ENCODE results near the gene MYCBP2.

MYCBP2 gene

DNA sequence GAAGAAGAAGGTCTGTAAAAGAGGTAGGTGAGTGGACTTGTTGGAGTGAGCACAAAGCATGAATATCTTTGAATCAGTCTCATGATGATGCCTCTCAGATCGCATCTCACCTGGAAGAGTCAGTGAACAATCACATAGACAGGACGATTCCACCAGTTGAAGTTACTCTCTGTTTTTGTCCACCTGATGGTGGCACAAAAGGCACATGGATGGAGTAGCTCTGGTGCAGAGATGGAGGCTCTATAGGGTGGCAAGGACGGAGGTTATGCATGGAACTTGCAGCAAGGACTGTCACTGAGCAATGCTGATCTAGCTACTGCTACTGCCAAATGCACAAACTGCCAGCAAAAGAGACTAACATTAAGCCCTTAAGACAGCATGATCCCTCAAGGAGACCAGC, 10.3 kb upstream of the MYCBP2 start:
- TF ChIP-seq ZNF596 (tag by site-specific recombination; IDR thresholded peaks at IDR 0.05), result no peak
- TF ChIP-seq ZNF433 (tag by site-specific recombination; IDR thresholded peaks at IDR 0.05; ENCODE audit: low read depth), result no peak
- TF ChIP-seq ZNF274 (IDR thresholded peaks at IDR 0.05; ENCODE audit: low read length), result no peak
- no peak for TF ChIP-seq ZNF274 (tag by site-specific recombination; IDR thresholded peaks at IDR 0.05; ENCODE audit: borderline replicate concordance)
- TF ChIP-seq, protein P1, sequence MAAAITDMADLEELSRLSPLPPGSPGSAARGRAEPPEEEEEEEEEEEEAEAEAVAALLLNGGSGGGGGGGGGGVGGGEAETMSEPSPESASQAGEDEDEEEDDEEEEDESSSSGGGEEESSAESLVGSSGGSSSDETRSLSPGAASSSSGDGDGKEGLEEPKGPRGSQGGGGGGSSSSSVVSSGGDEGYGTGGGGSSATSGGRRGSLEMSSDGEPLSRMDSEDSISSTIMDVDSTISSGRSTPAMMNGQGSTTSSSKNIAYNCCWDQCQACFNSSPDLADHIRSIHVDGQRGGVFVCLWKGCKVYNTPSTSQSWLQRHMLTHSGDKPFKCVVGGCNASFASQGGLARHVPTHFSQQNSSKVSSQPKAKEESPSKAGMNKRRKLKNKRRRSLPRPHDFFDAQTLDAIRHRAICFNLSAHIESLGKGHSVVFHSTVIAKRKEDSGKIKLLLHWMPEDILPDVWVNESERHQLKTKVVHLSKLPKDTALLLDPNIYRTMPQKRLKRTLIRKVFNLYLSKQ (tag by site-specific recombination; IDR thresholded peaks at IDR 0.05; ENCODE audit: borderline replicate concordance), result no peak
- TF ChIP-seq REPIN1 (tag by site-specific recombination; IDR thresholded peaks at IDR 0.05; ENCODE audit: low read depth), result no peak
- no peak for TF ChIP-seq ZNF621 (tag by site-specific recombination; IDR thresholded peaks at IDR 0.05)
- no peak for TF ChIP-seq ZNF112 (tag by site-specific recombination; IDR thresholded peaks at IDR 0.05)
- no peak for TF ChIP-seq ZNF626 (tag by site-specific recombination; IDR thresholded peaks at IDR 0.05)
- TF ChIP-seq ZNF239 (tag by site-specific recombination; IDR thresholded peaks at IDR 0.05), result no peak
- TF ChIP-seq SCRT1 (tag by site-specific recombination; IDR thresholded peaks at IDR 0.05; ENCODE audit: borderline replicate concordance), result no peak
- no peak for TF ChIP-seq ZNF623 (tag by site-specific recombination; IDR thresholded peaks at IDR 0.05)
- TF ChIP-seq ZFP41 (tag by site-specific recombination; IDR thresholded peaks at IDR 0.05; ENCODE audit: borderline replicate concordance), result no peak
- no peak for TF ChIP-seq ZNF416 (tag by site-specific recombination; IDR thresholded peaks at IDR 0.05)
- no peak for TF ChIP-seq FEZF1 (tag by site-specific recombination; IDR thresholded peaks at IDR 0.05)
- TF ChIP-seq YY2 (tag by site-specific recombination; IDR thresholded peaks at IDR 0.05), result no peak
- Histone ChIP-seq H3K9me3 (ENCODE audit: control insufficient read depth, insufficient read depth, low read depth, low read length) (no peaks in the 10 kb centered on the region), H3K36me3 (ENCODE audit: control insufficient read depth in 2 of 2, insufficient read depth in 1 of 2, low read length in 2 of 2) (no peaks in the 10 kb centered on the region), H3K4me1 (ENCODE audit: control insufficient read depth, insufficient read depth, low read length) (no peaks in the 10 kb centered on the region), H3K4me3 (ENCODE audit: low read depth, low read length) (no peak overlapping the region), H3K27ac (ENCODE audit: extremely low read depth, low read depth, low read length) (no peak overlapping the region)
- POLR2A ChIA-PET, result no interaction called here
- CTCF ChIA-PET, result no interaction called here

DNA sequence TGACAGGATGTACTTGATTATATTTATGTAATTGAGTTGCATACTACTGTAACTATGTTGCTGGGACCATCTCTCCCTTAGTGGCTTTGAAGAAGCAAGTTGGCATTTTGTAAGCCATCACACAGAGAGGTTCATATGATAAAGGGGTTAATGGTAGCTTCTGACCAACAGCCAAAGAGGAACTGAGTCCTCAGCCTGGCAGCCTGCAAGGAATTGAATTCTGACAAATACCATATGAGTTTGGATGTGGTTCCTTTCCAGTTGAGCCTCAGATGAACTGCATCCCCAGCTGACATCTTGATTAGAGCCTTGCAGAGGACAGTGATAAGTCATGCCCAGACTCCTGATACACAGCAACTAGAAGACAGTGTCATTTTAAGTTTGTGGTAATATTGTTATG, 8.6 kb upstream of the MYCBP2 start:
- TF ChIP-seq ZSCAN30 (tag by site-specific recombination; IDR thresholded peaks at IDR 0.05), result no peak
- no peaks in the 10 kb centered on the region for H3K36me3 ChIP-seq (ENCODE audit: control insufficient read depth in 2 of 2, insufficient read depth in 1 of 2, low read length in 2 of 2)
- H3K4me1 ChIP-seq (ENCODE audit: control insufficient read depth, insufficient read depth, low read length), result no peaks in the 10 kb centered on the region
- H3K27ac ChIP-seq (ENCODE audit: extremely low read depth, low read depth, low read length), result no peak overlapping the region
- POLR2A ChIA-PET, result interaction anchor here (1.1 kb wide), 1 partner anchor 8 kb away, joined by 4 read pairs; the partner anchor contains the start of gene MYCBP2
- H3K9me3 ChIP-seq (ENCODE audit: control insufficient read depth, insufficient read depth, low read depth, low read length), result no peaks in the 10 kb centered on the region
- CTCF ChIA-PET, result interaction anchor here (1.1 kb wide), 1 partner anchor 10 kb away, joined by 3 read pairs; no protein-coding TSS in a partner anchor
- H3K4me3 ChIP-seq (ENCODE audit: low read depth, low read length), result no peak overlapping the region

DNA sequence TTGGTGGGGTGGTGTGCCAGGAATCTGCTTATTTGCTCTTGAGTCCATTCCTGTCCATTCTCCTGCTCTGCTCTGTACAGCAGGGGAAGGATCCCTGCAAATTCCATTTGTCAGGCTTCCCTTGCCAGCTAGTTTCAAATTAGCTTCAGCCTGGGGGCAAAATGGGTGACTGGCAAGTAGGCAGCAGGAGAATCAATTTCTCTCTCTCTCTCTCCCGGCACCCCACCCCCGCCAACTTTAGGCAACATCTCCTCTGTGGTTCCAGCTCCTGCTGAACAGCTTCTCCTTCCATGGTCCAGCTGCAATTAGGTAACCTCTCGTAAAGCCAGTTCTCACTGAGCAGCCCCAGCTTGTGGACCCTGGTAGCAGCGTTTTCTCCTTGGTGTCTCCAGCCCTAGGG, 6.7 kb upstream of the MYCBP2 start:
- Histone ChIP-seq H3K36me3 (ENCODE audit: control insufficient read depth in 2 of 2, insufficient read depth in 1 of 2, low read length in 2 of 2) (no peaks in the 10 kb centered on the region), H3K4me1 (ENCODE audit: control insufficient read depth, insufficient read depth, low read length) (no peaks in the 10 kb centered on the region), H3K9me3 (ENCODE audit: control insufficient read depth, insufficient read depth, low read depth, low read length) (no peaks in the 10 kb centered on the region), H3K27ac (ENCODE audit: extremely low read depth, low read depth, low read length) (no peak overlapping the region), H3K4me3 (ENCODE audit: low read depth, low read length) (no peak overlapping the region)
- ChIA-PET CTCF (interaction anchor here (1.7 kb wide), 1 partner anchor 145 kb away, joined by 3 read pairs; no protein-coding TSS in a partner anchor), POLR2A (no interaction called here)
- TF ChIP-seq ZBTB21 (tag by site-specific recombination; IDR thresholded peaks at IDR 0.05) (no peak), TRIM28 (IDR thresholded peaks at IDR 0.05; ENCODE audit: borderline replicate concordance, low read length) (peak; percentile 62; the same call in 1 of the 2 replicates)

DNA sequence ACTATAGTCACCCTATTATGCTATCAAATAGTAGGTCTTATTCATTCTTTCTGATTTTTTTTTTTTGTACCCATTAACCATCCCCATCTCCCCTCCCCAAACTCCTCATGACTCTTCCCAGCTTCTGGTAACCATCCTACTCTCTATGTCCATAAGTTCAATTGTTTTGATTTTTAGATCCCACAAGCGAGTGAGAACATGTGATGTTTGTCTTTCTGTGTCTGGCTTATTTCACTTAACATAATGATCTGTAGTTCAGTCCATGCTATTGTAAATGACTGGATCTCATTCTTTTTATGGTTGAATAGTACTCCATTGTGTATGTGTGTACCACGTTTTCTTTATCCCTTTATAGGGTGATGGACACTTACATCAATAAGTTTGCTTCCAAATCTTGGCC, 4.5 kb upstream of the MYCBP2 start:
- Histone ChIP-seq H3K27ac (ENCODE audit: extremely low read depth, low read depth, low read length) (no peak overlapping the region), H3K9me3 (ENCODE audit: control insufficient read depth, insufficient read depth, low read depth, low read length) (no peaks in the 10 kb centered on the region), H3K36me3 (ENCODE audit: control insufficient read depth in 2 of 2, insufficient read depth in 1 of 2, low read length in 2 of 2) (no peaks in the 10 kb centered on the region), H3K4me1 (ENCODE audit: control insufficient read depth, insufficient read depth, low read length) (no peaks in the 10 kb centered on the region), H3K4me3 (ENCODE audit: low read depth, low read length) (no peak overlapping the region)
- ChIA-PET POLR2A (no interaction called here), CTCF (interaction anchor here (0.6 kb wide), 1 partner anchor 268 kb away, joined by 4 read pairs; no protein-coding TSS in a partner anchor)
- TF ChIP-seq ELK4 (IDR thresholded peaks at IDR 0.05; ENCODE audit: borderline replicate concordance, low read depth, low read length) (no peak), ZSCAN4 (tag by site-specific recombination; IDR thresholded peaks at IDR 0.05) (no peak), ZSCAN30 (tag by site-specific recombination; IDR thresholded peaks at IDR 0.05) (no peak), ZNF266 (tag by site-specific recombination; IDR thresholded peaks at IDR 0.05; ENCODE audit: low read depth) (no peak), ZNF416 (tag by site-specific recombination; IDR thresholded peaks at IDR 0.05) (no peak), ZNF623 (tag by site-specific recombination; IDR thresholded peaks at IDR 0.05) (no peak)
- TF ChIP-seq, protein P2, sequence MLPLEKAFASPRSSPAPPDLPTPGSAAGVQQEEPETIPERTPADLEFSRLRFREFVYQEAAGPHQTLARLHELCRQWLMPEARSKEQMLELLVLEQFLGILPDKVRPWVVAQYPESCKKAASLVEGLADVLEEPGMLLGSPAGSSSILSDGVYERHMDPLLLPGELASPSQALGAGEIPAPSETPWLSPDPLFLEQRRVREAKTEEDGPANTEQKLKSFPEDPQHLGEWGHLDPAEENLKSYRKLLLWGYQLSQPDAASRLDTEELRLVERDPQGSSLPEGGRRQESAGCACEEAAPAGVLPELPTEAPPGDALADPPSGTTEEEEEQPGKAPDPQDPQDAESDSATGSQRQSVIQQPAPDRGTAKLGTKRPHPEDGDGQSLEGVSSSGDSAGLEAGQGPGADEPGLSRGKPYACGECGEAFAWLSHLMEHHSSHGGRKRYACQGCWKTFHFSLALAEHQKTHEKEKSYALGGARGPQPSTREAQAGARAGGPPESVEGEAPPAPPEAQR (tag by site-specific recombination; IDR thresholded peaks at IDR 0.05), result no peak

Measured in HEK293 (cell line).